ENCODE data around the gene SPINK5.

Gene SPINK5

GRCh38 chr5:148177207-148177606, 113.4 kb downstream of the SPINK5 start:
- no peak for DNase-seq (ENCODE audit: low read depth)

- DNase-seq (ENCODE audit: low read depth), result no peak
Measured at GRCh38 chr5:148179234-148179824, 115.5 kb downstream of the SPINK5 start.

GRCh38 chr5:148186248-148187003, 122.6 kb downstream of the SPINK5 start:
- DNase-seq (ENCODE audit: low read depth), result no peak

Data from stimulated activated CD4-positive, alpha-beta T cell treated with anti-CD3 and anti-CD28 coated beads, Interleukin-2, amount 100 ng/mL, for 4 hours (primary cell).